ENCODE data around the gene ZNF516. TPM values are rescaled to one million over a fixed set of nuclear protein-coding genes. Genes with fewer than 3 reads are reported as not detected.

Gene ZNF516
- total and polyA plus RNA-seq, 4 donors = 2.5 to 12.2 (median 7.6) TPM

DNA sequence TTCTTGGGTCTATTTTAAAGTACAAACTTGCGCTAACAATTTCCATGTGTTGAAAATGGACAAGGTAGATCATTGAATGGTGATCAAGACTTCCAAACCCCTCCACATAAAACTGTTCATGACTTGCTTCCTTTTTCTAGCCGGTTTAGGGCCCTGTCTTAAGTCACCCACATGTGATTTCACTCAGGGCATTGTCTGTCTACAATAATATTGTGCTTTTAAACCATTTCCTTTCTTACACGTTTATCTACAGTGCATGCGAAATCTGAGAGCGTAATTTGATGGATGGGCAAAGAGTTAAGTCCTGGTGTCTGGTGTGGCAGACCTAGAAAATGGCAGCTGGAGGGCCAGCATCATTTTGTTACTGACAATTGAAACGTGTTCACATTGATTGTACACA lies 2.0 kb upstream of the ZNF516 start:
- Histone ChIP-seq H3K36me3 (ENCODE audit: control insufficient read depth in 4 of 4, insufficient read depth in 3 of 4, low read depth in 1 of 4, low read length in 3 of 4) (no peaks in the 10 kb centered on the region), H3K27me3 (ENCODE audit: control insufficient read depth in 4 of 4, insufficient read depth in 4 of 4, low read length in 3 of 4) (no peaks in the 10 kb centered on the region), H3K4me1 (ENCODE audit: control insufficient read depth in 4 of 4, insufficient read depth in 4 of 4, low read length in 3 of 4) (peaks cover 0 to 19% (median 13%) of the 10 kb centered on the region in 4 donors), H3K4me3 (ENCODE audit: low read depth in 1 of 3, low read length in 3 of 3) (no peak overlapping the region), H3K9ac (ENCODE audit: low read depth in 1 of 2, low read length in 2 of 2) (no peak overlapping the region), H3K9me3 (ENCODE audit: control insufficient read depth in 4 of 4, low read length in 3 of 4) (no peaks in the 10 kb centered on the region), H3K27ac (ENCODE audit: low read depth in 1 of 2, low read length in 2 of 2) (peak overlapping the region; percentile 2 to 72)
- TF ChIP-seq FOXA2 (IDR thresholded peaks at IDR 0.05) (no peak), GABPA (IDR thresholded peaks at IDR 0.05 in 1 of 2, conservative IDR thresholded peaks at IDR 0.05 in 1 of 2) (no peak)
- WGBS = 72% methylated on average over 6 of the region's 6 CpGs
- no peak for DNase-seq (ENCODE audit: low spot score)

DNA sequence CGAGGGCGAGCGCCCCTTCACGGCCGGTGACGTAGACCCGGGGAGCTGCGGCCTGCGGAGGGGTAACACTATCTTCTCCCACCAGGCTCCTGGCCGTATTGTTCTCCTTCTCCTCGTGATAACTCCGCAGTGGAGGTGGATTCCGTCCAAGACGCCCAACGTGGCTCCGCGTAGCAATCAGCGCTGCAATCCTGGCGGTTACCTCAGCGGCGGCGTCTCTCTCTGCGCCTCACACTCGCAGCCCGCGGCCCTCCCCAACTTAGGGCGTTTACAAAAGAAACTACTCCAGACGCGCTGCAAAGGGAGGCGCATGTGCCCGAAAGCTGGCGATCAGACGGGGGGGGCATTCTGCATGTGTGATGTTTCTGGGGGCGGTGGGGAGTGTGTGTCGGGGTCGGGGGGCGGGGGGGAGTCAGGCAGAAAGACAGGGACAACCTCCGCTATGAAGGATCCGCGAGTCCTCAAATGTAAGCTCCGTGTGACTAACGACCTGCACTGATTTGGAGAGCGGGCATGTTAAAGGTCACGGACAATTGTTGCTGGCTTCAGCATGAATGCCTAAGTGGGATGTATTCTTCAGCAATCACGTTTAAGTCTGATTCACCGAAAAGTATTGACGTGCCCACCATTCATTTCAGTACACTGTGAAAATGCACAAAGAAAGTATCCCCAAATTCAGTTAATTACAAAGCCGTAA lies 1.3 kb upstream of the ZNF516 start:
- DNase-seq (ENCODE audit: low spot score) = peak; percentile 65
- Histone ChIP-seq H3K27ac (ENCODE audit: low read depth in 1 of 2, low read length in 2 of 2) (peak overlapping the region; percentile 58 to 72), H3K4me3 (ENCODE audit: low read depth in 1 of 3, low read length in 3 of 3) (peak overlapping the region; percentile 54 to 97 (median 80)), H3K27me3 (ENCODE audit: control insufficient read depth in 4 of 4, insufficient read depth in 4 of 4, low read length in 3 of 4) (no peaks in the 10 kb centered on the region), H3K4me1 (ENCODE audit: control insufficient read depth in 4 of 4, insufficient read depth in 4 of 4, low read length in 3 of 4) (peaks cover 0 to 23% (median 16%) of the 10 kb centered on the region in 4 donors), H3K9ac (ENCODE audit: low read depth in 1 of 2, low read length in 2 of 2) (peak overlapping the region in 1 of 2 donors; percentile 33), H3K9me3 (ENCODE audit: control insufficient read depth in 4 of 4, low read length in 3 of 4) (no peaks in the 10 kb centered on the region), H3K36me3 (ENCODE audit: control insufficient read depth in 4 of 4, insufficient read depth in 3 of 4, low read depth in 1 of 4, low read length in 3 of 4) (no peaks in the 10 kb centered on the region)
- WGBS = 11% methylated on average over 48 of the region's 48 CpGs
- TF ChIP-seq, protein P1, sequence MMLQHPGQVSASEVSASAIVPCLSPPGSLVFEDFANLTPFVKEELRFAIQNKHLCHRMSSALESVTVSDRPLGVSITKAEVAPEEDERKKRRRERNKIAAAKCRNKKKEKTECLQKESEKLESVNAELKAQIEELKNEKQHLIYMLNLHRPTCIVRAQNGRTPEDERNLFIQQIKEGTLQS (IDR thresholded peaks at IDR 0.05) = no peak
- no peak for TF ChIP-seq GABPA (IDR thresholded peaks at IDR 0.05 in 1 of 2, conservative IDR thresholded peaks at IDR 0.05 in 1 of 2)
- TF ChIP-seq, protein P2, sequence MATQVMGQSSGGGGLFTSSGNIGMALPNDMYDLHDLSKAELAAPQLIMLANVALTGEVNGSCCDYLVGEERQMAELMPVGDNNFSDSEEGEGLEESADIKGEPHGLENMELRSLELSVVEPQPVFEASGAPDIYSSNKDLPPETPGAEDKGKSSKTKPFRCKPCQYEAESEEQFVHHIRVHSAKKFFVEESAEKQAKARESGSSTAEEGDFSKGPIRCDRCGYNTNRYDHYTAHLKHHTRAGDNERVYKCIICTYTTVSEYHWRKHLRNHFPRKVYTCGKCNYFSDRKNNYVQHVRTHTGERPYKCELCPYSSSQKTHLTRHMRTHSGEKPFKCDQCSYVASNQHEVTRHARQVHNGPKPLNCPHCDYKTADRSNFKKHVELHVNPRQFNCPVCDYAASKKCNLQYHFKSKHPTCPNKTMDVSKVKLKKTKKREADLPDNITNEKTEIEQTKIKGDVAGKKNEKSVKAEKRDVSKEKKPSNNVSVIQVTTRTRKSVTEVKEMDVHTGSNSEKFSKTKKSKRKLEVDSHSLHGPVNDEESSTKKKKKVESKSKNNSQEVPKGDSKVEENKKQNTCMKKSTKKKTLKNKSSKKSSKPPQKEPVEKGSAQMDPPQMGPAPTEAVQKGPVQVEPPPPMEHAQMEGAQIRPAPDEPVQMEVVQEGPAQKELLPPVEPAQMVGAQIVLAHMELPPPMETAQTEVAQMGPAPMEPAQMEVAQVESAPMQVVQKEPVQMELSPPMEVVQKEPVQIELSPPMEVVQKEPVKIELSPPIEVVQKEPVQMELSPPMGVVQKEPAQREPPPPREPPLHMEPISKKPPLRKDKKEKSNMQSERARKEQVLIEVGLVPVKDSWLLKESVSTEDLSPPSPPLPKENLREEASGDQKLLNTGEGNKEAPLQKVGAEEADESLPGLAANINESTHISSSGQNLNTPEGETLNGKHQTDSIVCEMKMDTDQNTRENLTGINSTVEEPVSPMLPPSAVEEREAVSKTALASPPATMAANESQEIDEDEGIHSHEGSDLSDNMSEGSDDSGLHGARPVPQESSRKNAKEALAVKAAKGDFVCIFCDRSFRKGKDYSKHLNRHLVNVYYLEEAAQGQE (IDR thresholded peaks at IDR 0.05) = no peak
- TF ChIP-seq RAD21 (IDR thresholded peaks at IDR 0.05) = peak in 1 of 2 donors; percentile 7
- no peak for TF ChIP-seq EGR1 (IDR thresholded peaks at IDR 0.05; ENCODE audit: low read depth in 2 of 2)
- TF ChIP-seq, protein P3, sequence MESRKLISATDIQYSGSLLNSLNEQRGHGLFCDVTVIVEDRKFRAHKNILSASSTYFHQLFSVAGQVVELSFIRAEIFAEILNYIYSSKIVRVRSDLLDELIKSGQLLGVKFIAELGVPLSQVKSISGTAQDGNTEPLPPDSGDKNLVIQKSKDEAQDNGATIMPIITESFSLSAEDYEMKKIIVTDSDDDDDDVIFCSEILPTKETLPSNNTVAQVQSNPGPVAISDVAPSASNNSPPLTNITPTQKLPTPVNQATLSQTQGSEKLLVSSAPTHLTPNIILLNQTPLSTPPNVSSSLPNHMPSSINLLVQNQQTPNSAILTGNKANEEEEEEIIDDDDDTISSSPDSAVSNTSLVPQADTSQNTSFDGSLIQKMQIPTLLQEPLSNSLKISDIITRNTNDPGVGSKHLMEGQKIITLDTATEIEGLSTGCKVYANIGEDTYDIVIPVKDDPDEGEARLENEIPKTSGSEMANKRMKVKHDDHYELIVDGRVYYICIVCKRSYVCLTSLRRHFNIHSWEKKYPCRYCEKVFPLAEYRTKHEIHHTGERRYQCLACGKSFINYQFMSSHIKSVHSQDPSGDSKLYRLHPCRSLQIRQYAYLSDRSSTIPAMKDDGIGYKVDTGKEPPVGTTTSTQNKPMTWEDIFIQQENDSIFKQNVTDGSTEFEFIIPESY (IDR thresholded peaks at IDR 0.05) = no peak
- no peak for TF ChIP-seq HNF4G (IDR thresholded peaks at IDR 0.05)

DNA sequence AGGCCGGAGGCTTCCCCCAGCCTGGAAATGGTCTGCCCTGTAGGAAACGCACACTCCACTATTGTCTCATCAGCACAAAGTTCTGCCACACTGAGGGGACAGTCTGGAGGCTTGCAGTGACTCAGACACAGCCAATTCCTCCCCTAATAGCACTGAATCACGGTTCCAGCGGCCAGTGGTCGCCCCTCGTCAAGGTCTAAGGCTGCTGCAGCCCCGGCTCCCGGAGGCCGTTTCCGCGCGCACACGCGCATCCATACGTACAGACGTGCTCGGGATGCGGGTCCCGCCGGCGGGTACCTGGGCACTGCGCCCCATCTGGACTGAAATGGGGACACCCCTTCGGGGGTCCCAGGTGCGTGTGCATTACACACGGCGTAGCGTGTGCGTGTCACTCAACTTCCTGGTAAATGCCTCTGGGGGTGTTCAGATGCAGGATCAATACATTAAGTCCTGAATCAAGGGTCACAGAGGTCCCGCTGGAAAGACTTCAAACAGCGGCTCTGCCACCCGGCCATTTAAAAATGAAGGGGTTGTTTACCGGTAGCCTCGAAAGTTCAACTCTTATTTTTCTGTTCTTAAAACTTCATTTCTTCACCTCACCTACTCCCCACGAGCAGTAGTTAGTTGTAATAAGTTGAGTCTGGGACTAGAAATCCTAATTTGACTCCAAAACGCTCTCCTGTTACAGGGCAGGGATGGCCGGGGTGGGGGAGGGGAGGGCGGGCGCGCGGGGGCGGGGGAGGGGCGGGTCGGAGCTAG lies 572 bp upstream of the ZNF516 start:
- H3K9ac ChIP-seq (ENCODE audit: low read depth in 1 of 2, low read length in 2 of 2) = peak overlapping the region; percentile 23 to 74
- TF ChIP-seq YY1 (IDR thresholded peaks at IDR 0.05) = peak; percentile 53
- TF ChIP-seq, protein P4, sequence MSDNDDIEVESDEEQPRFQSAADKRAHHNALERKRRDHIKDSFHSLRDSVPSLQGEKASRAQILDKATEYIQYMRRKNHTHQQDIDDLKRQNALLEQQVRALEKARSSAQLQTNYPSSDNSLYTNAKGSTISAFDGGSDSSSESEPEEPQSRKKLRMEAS (IDR thresholded peaks at IDR 0.05) = no peak
- TF ChIP-seq, protein P1 (IDR thresholded peaks at IDR 0.05) = no peak
- TF ChIP-seq, protein P3 (IDR thresholded peaks at IDR 0.05) = no peak
- DNase-seq (ENCODE audit: low spot score) = peak; percentile 49
- peak overlapping the region; percentile 78 to 97 (median 92) for H3K4me3 ChIP-seq (ENCODE audit: low read depth in 1 of 3, low read length in 3 of 3)
- H3K36me3 ChIP-seq (ENCODE audit: control insufficient read depth in 4 of 4, insufficient read depth in 3 of 4, low read depth in 1 of 4, low read length in 3 of 4) = no peaks in the 10 kb centered on the region
- H3K4me1 ChIP-seq (ENCODE audit: control insufficient read depth in 4 of 4, insufficient read depth in 4 of 4, low read length in 3 of 4) = peaks cover 0 to 25% (median 18%) of the 10 kb centered on the region in 4 donors
- H3K27me3 ChIP-seq (ENCODE audit: control insufficient read depth in 4 of 4, insufficient read depth in 4 of 4, low read length in 3 of 4) = no peaks in the 10 kb centered on the region
- peak overlapping the region; percentile 72 to 89 for H3K27ac ChIP-seq (ENCODE audit: low read depth in 1 of 2, low read length in 2 of 2)
- under 1% methylated on average over 43 of the region's 43 CpGs for WGBS
- H3K9me3 ChIP-seq (ENCODE audit: control insufficient read depth in 4 of 4, low read length in 3 of 4) = no peaks in the 10 kb centered on the region

All from liver (tissue), 9 donors.